WI38 (cell line): ENCODE results near the gene SLIT1.

Experiments used
- H3K4me3 ChIP-seq: 2 replicates; pipeline ENCODE4 v1.5.1; 2011; ENCODE audit warnings: low read depth, mild to moderate bottlenecking, control low read depth, low read length
- CTCF ChIP-seq: IDR thresholded peaks from 2 replicates; pipeline ENCODE4 v1.5.1; 2012; ENCODE audit warnings: low read depth, mild to moderate bottlenecking, control low read depth, low read length

Gene SLIT1

GRCh38 chr10:97075421-97075820, 110.3 kb downstream of the SLIT1 start:
- no peak for TF ChIP-seq CTCF
- H3K4me3 ChIP-seq, result no peak overlapping the region

DNA sequence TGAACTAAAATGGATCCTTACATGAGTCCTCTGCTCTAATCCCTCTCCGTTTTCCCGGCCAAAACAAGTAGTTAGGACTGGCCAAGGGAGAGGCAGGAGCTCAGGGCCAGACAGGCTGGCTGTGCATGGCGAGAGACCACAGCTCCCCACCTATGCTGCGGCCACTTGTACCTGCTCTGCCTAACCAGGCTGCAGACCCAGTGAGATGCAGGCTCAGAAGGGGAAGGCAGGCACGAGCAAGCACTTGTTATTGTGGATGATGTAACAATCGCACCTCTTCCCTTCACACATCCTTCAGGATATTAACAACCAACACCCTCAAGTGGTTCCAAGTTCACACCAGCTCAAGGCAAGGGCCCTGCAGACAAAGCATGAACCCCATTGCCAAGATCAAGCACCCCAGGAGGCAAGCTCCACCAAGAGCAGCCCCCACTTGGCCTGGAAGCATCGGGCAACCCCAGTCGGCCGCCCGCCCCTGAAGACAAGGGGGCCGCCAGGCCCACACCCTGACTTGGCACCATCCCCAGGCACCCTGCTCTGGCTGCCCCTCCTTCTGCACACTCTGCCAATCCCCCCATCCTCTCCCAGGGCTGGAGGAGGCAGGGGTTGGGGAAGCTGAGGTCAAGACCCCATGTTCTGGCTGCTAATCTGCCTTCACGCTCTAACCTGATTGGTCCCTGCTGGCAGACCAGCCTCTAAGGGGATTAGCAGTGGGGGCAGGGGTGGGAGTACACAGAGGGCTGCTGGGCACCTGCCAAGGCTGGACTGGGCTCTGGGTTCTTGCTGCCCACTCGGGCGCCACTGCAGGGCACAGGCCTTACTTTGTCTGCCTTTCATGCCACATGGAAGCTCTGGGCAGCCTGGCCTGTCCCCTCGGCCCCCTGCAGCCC, 111.3 kb downstream of the SLIT1 start:
- TF ChIP-seq CTCF, result no peak
- H3K4me3 ChIP-seq, result no peak overlapping the region

DNA sequence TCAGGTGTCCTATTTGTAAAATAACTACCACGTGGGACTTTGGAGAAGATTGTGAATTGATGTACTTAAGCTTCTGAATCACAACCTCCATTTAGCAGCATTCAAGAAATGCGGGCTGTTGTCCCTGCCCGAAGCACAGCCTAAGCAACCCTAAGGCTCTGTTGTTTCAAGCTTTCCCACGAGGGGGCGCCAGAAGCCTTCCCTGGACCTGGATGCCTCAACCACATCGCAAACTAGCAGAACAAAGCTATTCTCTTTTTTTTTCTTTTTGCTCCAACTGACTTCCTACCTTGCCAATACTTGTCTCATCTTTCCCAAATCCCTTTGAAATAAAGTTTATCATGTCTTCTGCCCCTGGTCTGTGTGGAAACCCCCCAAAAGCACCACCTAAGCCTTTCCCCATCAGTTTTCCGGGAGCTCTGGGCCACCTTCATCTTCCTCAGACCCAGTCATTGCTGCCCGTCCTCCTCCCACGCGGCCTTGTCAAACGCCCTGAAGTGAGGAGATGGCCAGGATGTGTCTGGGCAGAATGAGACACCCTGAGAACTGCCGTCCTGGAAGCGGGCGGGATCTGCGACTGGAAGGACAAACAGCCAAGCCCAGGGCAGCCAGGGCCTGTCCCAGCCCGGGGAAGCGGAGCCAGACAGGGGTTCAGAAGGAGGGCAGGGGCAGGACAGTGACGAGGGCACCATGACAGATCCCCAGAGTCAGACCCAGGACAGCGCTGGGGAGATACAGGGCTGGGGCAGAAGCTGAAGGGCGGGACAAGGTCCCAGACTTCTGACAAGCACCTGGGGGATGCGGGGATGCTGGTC, 112.7 kb downstream of the SLIT1 start:
- peak; percentile 95 for TF ChIP-seq CTCF
- H3K4me3 ChIP-seq, result no peak overlapping the region

- no peak for TF ChIP-seq CTCF
These were observed 114.3 kb downstream of the SLIT1 start for GRCh38 chr10:97071496-97071895.

DNA sequence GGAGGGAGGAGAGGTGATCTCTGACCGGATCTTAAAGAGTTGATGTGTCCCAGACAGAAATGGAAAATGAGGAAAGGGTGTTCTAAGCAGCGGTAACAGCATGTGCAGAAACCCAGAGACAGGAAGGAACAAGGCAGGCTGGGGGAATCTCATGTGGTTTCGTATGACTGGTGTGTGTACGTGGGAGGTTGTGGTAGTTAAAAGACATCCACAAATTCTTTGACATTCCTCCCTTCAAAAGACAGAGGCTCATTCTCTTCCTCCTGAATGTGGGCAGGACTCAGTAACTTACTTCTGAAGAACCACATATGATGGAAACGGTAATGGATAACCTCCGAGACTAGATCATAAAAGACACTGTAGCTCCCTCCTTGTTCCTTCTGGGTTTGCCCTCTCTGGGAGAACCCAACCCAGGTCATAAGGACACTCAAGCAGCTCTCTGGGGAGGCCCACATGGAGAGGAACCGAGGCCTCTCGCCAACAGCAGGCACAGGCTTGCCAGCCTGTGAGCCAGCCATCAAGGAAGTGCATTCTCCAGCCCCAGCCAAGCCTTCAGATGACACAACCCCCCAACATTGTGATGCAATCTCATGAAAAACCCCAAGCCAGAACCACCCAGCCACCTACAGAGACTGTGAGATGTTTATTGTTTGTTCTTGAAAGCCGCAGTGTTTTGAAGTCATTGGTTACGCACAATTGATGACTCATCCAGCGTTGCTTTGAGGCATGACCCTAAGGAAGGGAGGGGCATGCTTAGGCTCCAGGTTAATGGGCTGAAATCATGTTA, 116.0 kb downstream of the SLIT1 start:
- TF ChIP-seq CTCF, result no peak
- H3K4me3 ChIP-seq, result no peak overlapping the region

More at GRCh38 chr10:97071496-97071895, 114.3 kb downstream of the SLIT1 start:
- H3K4me3 ChIP-seq, result no peak overlapping the region

GRCh38 chr10:97069026-97069425, 116.7 kb downstream of the SLIT1 start:
- no peak for TF ChIP-seq CTCF
- H3K4me3 ChIP-seq, result no peak overlapping the region
